ENCODE results near the gene CTSL.

DNA sequence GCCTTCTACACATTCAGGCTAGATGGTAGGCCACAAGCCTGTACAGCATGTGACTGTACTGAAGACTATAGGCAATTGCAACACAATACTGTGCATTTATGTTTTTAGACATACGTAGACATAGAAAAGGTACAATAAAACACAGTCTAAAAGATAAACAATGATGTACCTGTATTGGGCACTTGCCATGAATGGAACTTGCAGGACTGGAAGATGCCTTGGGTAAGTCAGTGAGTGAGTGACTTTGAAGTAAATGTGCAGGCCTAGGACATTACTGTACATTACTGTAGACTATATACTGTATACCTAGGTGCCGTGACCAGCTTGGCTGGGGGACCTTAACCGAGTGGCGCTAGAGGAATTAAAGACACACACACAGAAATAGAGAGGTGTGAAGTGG is 53.1 kb downstream of the CTSL start:
- TF ChIP-seq, protein P1, sequence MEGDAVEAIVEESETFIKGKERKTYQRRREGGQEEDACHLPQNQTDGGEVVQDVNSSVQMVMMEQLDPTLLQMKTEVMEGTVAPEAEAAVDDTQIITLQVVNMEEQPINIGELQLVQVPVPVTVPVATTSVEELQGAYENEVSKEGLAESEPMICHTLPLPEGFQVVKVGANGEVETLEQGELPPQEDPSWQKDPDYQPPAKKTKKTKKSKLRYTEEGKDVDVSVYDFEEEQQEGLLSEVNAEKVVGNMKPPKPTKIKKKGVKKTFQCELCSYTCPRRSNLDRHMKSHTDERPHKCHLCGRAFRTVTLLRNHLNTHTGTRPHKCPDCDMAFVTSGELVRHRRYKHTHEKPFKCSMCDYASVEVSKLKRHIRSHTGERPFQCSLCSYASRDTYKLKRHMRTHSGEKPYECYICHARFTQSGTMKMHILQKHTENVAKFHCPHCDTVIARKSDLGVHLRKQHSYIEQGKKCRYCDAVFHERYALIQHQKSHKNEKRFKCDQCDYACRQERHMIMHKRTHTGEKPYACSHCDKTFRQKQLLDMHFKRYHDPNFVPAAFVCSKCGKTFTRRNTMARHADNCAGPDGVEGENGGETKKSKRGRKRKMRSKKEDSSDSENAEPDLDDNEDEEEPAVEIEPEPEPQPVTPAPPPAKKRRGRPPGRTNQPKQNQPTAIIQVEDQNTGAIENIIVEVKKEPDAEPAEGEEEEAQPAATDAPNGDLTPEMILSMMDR (CRISPR knock-in tag; IDR thresholded peaks at IDR 0.05): no peak
- TF ChIP-seq, protein P2, sequence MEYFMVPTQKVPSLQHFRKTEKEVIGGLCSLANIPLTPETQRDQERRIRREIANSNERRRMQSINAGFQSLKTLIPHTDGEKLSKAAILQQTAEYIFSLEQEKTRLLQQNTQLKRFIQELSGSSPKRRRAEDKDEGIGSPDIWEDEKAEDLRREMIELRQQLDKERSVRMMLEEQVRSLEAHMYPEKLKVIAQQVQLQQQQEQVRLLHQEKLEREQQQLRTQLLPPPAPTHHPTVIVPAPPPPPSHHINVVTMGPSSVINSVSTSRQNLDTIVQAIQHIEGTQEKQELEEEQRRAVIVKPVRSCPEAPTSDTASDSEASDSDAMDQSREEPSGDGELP (IDR thresholded peaks at IDR 0.05; ENCODE audit: borderline replicate concordance, low read depth): no peak
- TF ChIP-seq RXRA (CRISPR knock-in tag; IDR thresholded peaks at IDR 0.05): no peak
